ENCODE measurements around the gene FOXA1.

- no peak for TF ChIP-seq ZBTB11 (tag by site-specific recombination; conservative IDR thresholded peaks at IDR 0.05; ENCODE audit: low read depth)
- TF ChIP-seq REST (tag by site-specific recombination; IDR thresholded peaks at IDR 0.05): no peak
- TF ChIP-seq CTCF (tag by site-specific recombination; IDR thresholded peaks at IDR 0.05): no peak
- TF ChIP-seq KLF10 (tag by site-specific recombination; IDR thresholded peaks at IDR 0.05): no peak
- no peak for TF ChIP-seq ZNF280D (tag by site-specific recombination; IDR thresholded peaks at IDR 0.05)
These were observed 1.9 kb upstream of the FOXA1 start for GRCh38 chr14:37596790-37597472.
